SU-DHL-6 (cell line): ENCODE measurements around the gene SEMA4D.

Experiments used
- H2AFZ ChIP-seq: fragments of 200-600 bp; sonication (generic); 2 replicates; pipeline ENCODE4 v1.6.1; 2014; ENCODE audit warnings: low read depth, mild to moderate bottlenecking, moderate library complexity, mixed read lengths, antibody characterized with exemption, low read length; ENCODE audit not compliant: severe bottlenecking
- H3F3A ChIP-seq: fragments of 200-600 bp; shearing (Covaris generic); 2 replicates; pipeline ENCODE4 v1.6.0; 2016; ENCODE audit warnings: antibody characterized with exemption, mild to moderate bottlenecking; ENCODE audit not compliant: insufficient read depth
- H3K27ac ChIP-seq: fragments of 200-600 bp; sonication (generic); 2 replicates; pipeline ENCODE4 v1.5.1; 2016; ENCODE audit warnings: low read depth, mild to moderate bottlenecking, low read length, moderate library complexity, mixed read lengths
- H3K27me3 ChIP-seq: fragments of 200-600 bp; sonication (generic), shearing (Covaris generic); 2 replicates; pipeline ENCODE4 v1.6.0; 2014; ENCODE audit warnings: mild to moderate bottlenecking, low read length
- H3K36me3 ChIP-seq: fragments of 200-600 bp; sonication (generic); 2 replicates; pipeline ENCODE4 v1.6.1; 2014; ENCODE audit warnings: mild to moderate bottlenecking, low read length, mixed read lengths
- H3K4me2 ChIP-seq: fragments of 300-600, 200-600 bp; shearing (Covaris generic), sonication (generic); 2 replicates; pipeline ENCODE4 v1.6.0; 2014; ENCODE audit warnings: low read length, low read depth, mild to moderate bottlenecking; ENCODE audit not compliant: poor library complexity, severe bottlenecking
- H3K4me3 ChIP-seq: fragments of 200-600 bp; sonication (generic); 2 replicates; pipeline ENCODE4 v1.5.1; 2014; ENCODE audit warnings: antibody characterized with exemption, low read length, mild to moderate bottlenecking, mixed read lengths; ENCODE audit not compliant: insufficient read depth, poor library complexity, severe bottlenecking
- H3K79me2 ChIP-seq: fragments of 200-600 bp; sonication (generic); 2 replicates; pipeline ENCODE4 v1.6.1; 2014; ENCODE audit warnings: mild to moderate bottlenecking, low read length, moderate library complexity; ENCODE audit not compliant: insufficient read depth
- H3K9ac ChIP-seq: fragments of 200-600 bp; sonication (generic); 2 replicates; pipeline ENCODE4 v1.7.0; 2014; ENCODE audit warnings: mild to moderate bottlenecking, low read length
- H3K9me2 ChIP-seq: fragments of 200-600 bp; sonication (generic); replicated peaks from 2 replicates; pipeline ENCODE4 v1.6.1; 2014; ENCODE audit warnings: low read length; ENCODE audit not compliant: insufficient read depth
- H3K9me3 ChIP-seq: fragments of 200-600 bp; sonication (generic); 2 replicates; pipeline ENCODE4 v1.6.1; 2014; ENCODE audit warnings: low read length, mixed read lengths; ENCODE audit not compliant: insufficient read depth
- H4K20me1 ChIP-seq: fragments of 200-600 bp; sonication (generic); 2 replicates; pipeline ENCODE4 v1.6.1; 2014; ENCODE audit warnings: low read depth, mild to moderate bottlenecking, antibody characterized with exemption, low read length, moderate library complexity, mixed read lengths
- CTCF ChIP-seq: fragments of 200-600 bp; sonication (generic); IDR thresholded peaks from one replicate; pipeline ENCODE4 v1.5.1; 2017; ENCODE audit warnings: antibody characterized with exemption, mild to moderate bottlenecking, low read length, moderate library complexity; ENCODE audit not compliant: insufficient read depth, poor library complexity, severe bottlenecking
- EZH2phosphoT487 ChIP-seq: fragments of 200-600 bp; sonication (generic), shearing (Covaris generic); conservative IDR thresholded peaks from 2 replicates; pipeline ENCODE4 v1.6.1; 2018; ENCODE audit warnings: mild to moderate bottlenecking, antibody characterized with exemption, low read length, moderate library complexity, mixed read lengths

Gene SEMA4D

DNA sequence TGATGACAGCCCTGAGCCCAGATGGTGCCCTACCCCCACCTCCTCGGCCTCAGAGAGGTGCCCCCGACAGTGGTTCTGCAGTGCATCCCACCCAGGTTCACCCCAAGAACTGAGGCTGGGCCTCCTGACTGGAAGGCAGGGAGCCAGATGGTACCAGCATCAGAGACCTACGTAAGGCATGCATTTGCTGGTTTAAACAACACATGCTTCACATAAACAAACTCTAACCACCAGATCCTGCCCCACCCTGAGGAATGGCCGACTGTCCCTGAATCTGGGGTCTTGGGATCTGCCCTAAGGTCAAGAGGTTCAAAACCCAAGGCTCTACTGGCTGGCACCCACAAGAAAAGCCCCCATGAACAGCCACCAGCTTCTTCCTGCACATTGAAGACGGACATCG lies 106.3 kb downstream of the SEMA4D start:
- Histone ChIP-seq H3K27me3 (no peaks in the 10 kb centered on the region), H3K27ac (no peak overlapping the region), H3F3A (no peaks in the 10 kb centered on the region), H3K79me2 (no peaks in the 10 kb centered on the region), H3K9me3 (no peaks in the 10 kb centered on the region), H4K20me1 (no peaks in the 10 kb centered on the region), H2AFZ (no peak overlapping the region), H3K36me3 (no peaks in the 10 kb centered on the region), H3K9me2 (no peaks in the 10 kb centered on the region), H3K4me2 (no peak overlapping the region), H3K9ac (no peak overlapping the region), H3K4me3 (no peak overlapping the region)
- TF ChIP-seq EZH2phosphoT487 = no peak
- no peak for TF ChIP-seq CTCF

GRCh38 chr9:89390578-89391116 lies 107.3 kb downstream of the SEMA4D start:
- Histone ChIP-seq H3K9ac (no peak overlapping the region), H3K27me3 (no peaks in the 10 kb centered on the region), H3K36me3 (no peaks in the 10 kb centered on the region), H3K27ac (no peak overlapping the region), H3K9me2 (no peaks in the 10 kb centered on the region), H3K9me3 (no peaks in the 10 kb centered on the region), H3K79me2 (no peaks in the 10 kb centered on the region), H4K20me1 (no peaks in the 10 kb centered on the region), H3K4me2 (no peak overlapping the region), H3F3A (no peaks in the 10 kb centered on the region), H2AFZ (no peak overlapping the region), H3K4me3 (no peak overlapping the region)
- TF ChIP-seq EZH2phosphoT487 (no peak), CTCF (no peak)

- H3K36me3 ChIP-seq = no peaks in the 10 kb centered on the region
- no peaks in the 10 kb centered on the region for H3K79me2 ChIP-seq
- H3K4me3 ChIP-seq = no peak overlapping the region
- no peak overlapping the region for H3K9ac ChIP-seq
- no peaks in the 10 kb centered on the region for H3K27me3 ChIP-seq
- H4K20me1 ChIP-seq = no peaks in the 10 kb centered on the region
- no peak for TF ChIP-seq CTCF
- TF ChIP-seq EZH2phosphoT487 = no peak
- H3K9me3 ChIP-seq = no peaks in the 10 kb centered on the region
- no peak overlapping the region for H3K4me2 ChIP-seq
- H2AFZ ChIP-seq = no peak overlapping the region
- no peaks in the 10 kb centered on the region for H3F3A ChIP-seq
- H3K27ac ChIP-seq = no peak overlapping the region
- no peaks in the 10 kb centered on the region for H3K9me2 ChIP-seq
These were observed 107.8 kb downstream of the SEMA4D start for GRCh38 chr9:89390068-89390555.

DNA sequence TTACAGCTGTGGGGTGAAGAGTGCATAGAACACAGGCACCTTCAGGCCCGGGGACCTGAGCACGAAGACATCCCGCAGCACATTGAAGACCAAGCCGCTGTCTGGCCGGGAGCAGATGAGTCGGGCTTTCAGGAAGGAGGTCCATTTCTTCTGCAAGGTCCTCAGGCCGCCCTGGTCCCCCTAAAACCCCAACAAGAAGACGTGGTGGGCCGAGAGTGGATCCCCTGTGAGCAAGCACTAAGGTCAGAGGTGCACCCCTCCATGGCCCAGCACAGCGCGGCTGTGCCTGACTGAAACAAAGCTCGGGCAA lies 109.1 kb downstream of the SEMA4D start:
- Histone ChIP-seq H3K9ac (no peak overlapping the region), H2AFZ (no peak overlapping the region), H3K27ac (no peak overlapping the region), H3K79me2 (no peaks in the 10 kb centered on the region), H4K20me1 (no peaks in the 10 kb centered on the region), H3K9me3 (no peaks in the 10 kb centered on the region), H3F3A (no peaks in the 10 kb centered on the region), H3K4me3 (no peak overlapping the region), H3K36me3 (no peaks in the 10 kb centered on the region), H3K27me3 (no peaks in the 10 kb centered on the region), H3K9me2 (no peaks in the 10 kb centered on the region), H3K4me2 (no peak overlapping the region)
- no peak for TF ChIP-seq CTCF
- TF ChIP-seq EZH2phosphoT487 = no peak
